ENCODE data around the gene PARD3B.

PARD3B gene

DNA sequence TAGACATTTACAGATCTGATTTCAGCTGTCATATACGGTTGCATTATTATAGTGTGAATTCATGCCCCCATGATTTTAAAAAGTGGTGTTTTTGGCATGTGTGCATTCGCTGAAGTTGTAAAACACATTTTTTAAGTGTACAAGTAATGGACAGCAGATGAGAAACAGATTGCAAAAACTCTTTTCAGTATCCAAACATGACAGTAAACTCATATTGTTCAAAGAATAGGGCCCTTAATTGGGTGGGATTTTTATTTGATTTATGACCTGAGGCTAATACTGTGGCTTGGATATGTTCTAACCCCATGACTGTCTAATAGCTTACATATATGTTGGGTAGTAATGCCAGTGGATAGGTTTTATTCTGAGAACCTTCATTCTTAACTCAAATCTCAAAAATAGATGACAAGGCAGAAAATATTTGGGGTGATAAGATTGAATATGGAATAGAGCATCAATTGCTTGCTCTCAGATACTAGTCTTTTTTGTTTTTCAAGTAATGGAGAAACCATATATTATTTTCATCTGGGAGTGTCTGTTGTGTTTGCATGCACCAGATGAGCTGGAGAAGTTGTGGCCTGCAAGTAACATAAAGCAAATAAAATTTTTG, 118.6 kb downstream of the PARD3B start:
- Histone ChIP-seq H3K27ac (no peak overlapping the region), H3K27me3 (no peaks in the 10 kb centered on the region), H3K4me3 (ENCODE audit: low read depth in 1 of 2, low read length in 1 of 2) (no peak overlapping the region), H3K4me1 (ENCODE audit: control insufficient read depth in 1 of 2, insufficient read depth in 1 of 2, low read depth in 1 of 2, low read length in 1 of 2) (no peaks in the 10 kb centered on the region), H3K36me3 (no peaks in the 10 kb centered on the region), H3K9me3 (no peaks in the 10 kb centered on the region)
- no peak for TF ChIP-seq CTCF (IDR thresholded peaks at IDR 0.05)

DNA sequence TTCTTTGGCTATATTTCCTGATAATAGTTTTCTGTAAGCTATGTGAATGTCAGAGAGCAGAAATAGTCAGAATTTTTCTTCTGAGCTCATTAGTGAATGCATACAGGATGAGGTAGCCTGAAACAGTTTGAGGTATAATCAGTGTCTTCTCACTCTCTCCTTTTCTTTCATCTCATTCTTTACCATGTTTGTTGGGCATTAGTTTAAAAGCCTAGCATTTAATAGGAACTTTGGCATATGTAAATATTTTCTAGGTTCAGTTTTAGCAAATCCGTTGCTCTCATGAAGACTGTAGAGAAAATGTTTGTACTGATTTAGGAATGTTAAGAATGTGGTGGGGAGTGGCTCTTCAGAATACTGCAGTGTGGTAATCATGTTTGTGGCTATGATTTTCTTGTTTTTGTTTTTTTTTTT, 119.4 kb downstream of the PARD3B start:
- TF ChIP-seq CTCF (IDR thresholded peaks at IDR 0.05): no peak
- no peaks in the 10 kb centered on the region for H3K9me3 ChIP-seq
- H3K27me3 ChIP-seq: no peaks in the 10 kb centered on the region
- no peaks in the 10 kb centered on the region for H3K4me1 ChIP-seq (ENCODE audit: control insufficient read depth in 1 of 2, insufficient read depth in 1 of 2, low read depth in 1 of 2, low read length in 1 of 2)
- H3K36me3 ChIP-seq: no peaks in the 10 kb centered on the region
- no peak overlapping the region for H3K4me3 ChIP-seq (ENCODE audit: low read depth in 1 of 2, low read length in 1 of 2)
- no peak overlapping the region for H3K27ac ChIP-seq

- no peak overlapping the region for H3K27ac ChIP-seq
- H3K36me3 ChIP-seq: no peaks in the 10 kb centered on the region
- TF ChIP-seq CTCF (IDR thresholded peaks at IDR 0.05): no peak
- no peaks in the 10 kb centered on the region for H3K27me3 ChIP-seq
- no peaks in the 10 kb centered on the region for H3K9me3 ChIP-seq
- no peak overlapping the region for H3K4me3 ChIP-seq (ENCODE audit: low read depth in 1 of 2, low read length in 1 of 2)
- no peaks in the 10 kb centered on the region for H3K4me1 ChIP-seq (ENCODE audit: control insufficient read depth in 1 of 2, insufficient read depth in 1 of 2, low read depth in 1 of 2, low read length in 1 of 2)
Observed at GRCh38 chr2:204665207-204665606, 119.9 kb downstream of the PARD3B start.

- no peaks in the 10 kb centered on the region for H3K36me3 ChIP-seq
Observed at GRCh38 chr2:204665771-204666170, 120.5 kb downstream of the PARD3B start.

GRCh38 chr2:204667990-204668389, 122.7 kb downstream of the PARD3B start:
- Histone ChIP-seq H3K4me1 (ENCODE audit: control insufficient read depth in 1 of 2, insufficient read depth in 1 of 2, low read depth in 1 of 2, low read length in 1 of 2) (no peaks in the 10 kb centered on the region), H3K27me3 (no peaks in the 10 kb centered on the region), H3K27ac (no peak overlapping the region), H3K36me3 (no peaks in the 10 kb centered on the region), H3K4me3 (ENCODE audit: low read depth in 1 of 2, low read length in 1 of 2) (no peak overlapping the region), H3K9me3 (no peaks in the 10 kb centered on the region)
- no peak for TF ChIP-seq CTCF (IDR thresholded peaks at IDR 0.05)

More at GRCh38 chr2:204665771-204666170, 120.5 kb downstream of the PARD3B start:
- Histone ChIP-seq H3K9me3 (no peaks in the 10 kb centered on the region), H3K27me3 (no peaks in the 10 kb centered on the region), H3K4me1 (ENCODE audit: control insufficient read depth in 1 of 2, insufficient read depth in 1 of 2, low read depth in 1 of 2, low read length in 1 of 2) (no peaks in the 10 kb centered on the region), H3K27ac (no peak overlapping the region), H3K4me3 (ENCODE audit: low read depth in 1 of 2, low read length in 1 of 2) (no peak overlapping the region)
- no peak for TF ChIP-seq CTCF (IDR thresholded peaks at IDR 0.05)
